IPS-18a (cell line): ENCODE results near the gene CAVIN2.

Experiments used
- H3K27ac ChIP-seq: one replicate; pipeline ENCODE4 v1.5.1; 2013; ENCODE audit warnings: low read length
- H3K27me3 ChIP-seq: one replicate; pipeline ENCODE4 v1.6.1; 2013; ENCODE audit warnings: mild to moderate bottlenecking, low read length; ENCODE audit not compliant: control insufficient read depth, insufficient read depth
- H3K36me3 ChIP-seq: one replicate; pipeline ENCODE4 v1.6.1; 2013; ENCODE audit warnings: low read depth, low read length; ENCODE audit not compliant: control insufficient read depth
- H3K4me1 ChIP-seq: one replicate; pipeline ENCODE4 v1.6.1; 2013; ENCODE audit warnings: low read depth, low read length; ENCODE audit not compliant: control insufficient read depth
- H3K4me3 ChIP-seq: one replicate; pipeline ENCODE4 v1.5.1; 2013; ENCODE audit warnings: low read length
- H3K9ac ChIP-seq: one replicate; pipeline ENCODE4 v1.6.1; 2013; ENCODE audit warnings: mild to moderate bottlenecking, low read length, moderate library complexity
- H3K9me3 ChIP-seq: one replicate; pipeline ENCODE4 v1.6.1; 2013; ENCODE audit warnings: low read depth, low read length; ENCODE audit not compliant: control insufficient read depth

Gene CAVIN2

GRCh38 chr2:191878548-191879279, 31.8 kb upstream of the CAVIN2 start:
- no peak overlapping the region for H3K9ac ChIP-seq
- H3K27ac ChIP-seq = no peak overlapping the region
- no peak overlapping the region for H3K4me3 ChIP-seq
- no peaks in the 10 kb centered on the region for H3K9me3 ChIP-seq
- H3K27me3 ChIP-seq = no peaks in the 10 kb centered on the region
- H3K36me3 ChIP-seq = no peaks in the 10 kb centered on the region
- H3K4me1 ChIP-seq = no peaks in the 10 kb centered on the region

GRCh38 chr2:191877875-191878274, 31.0 kb upstream of the CAVIN2 start:
- Histone ChIP-seq H3K4me3 (no peak overlapping the region), H3K9ac (no peak overlapping the region), H3K4me1 (no peaks in the 10 kb centered on the region), H3K27ac (no peak overlapping the region), H3K36me3 (no peaks in the 10 kb centered on the region), H3K9me3 (no peaks in the 10 kb centered on the region), H3K27me3 (no peaks in the 10 kb centered on the region)

- Histone ChIP-seq H3K9me3 (no peaks in the 10 kb centered on the region), H3K27me3 (no peaks in the 10 kb centered on the region), H3K36me3 (no peaks in the 10 kb centered on the region), H3K4me3 (no peak overlapping the region), H3K27ac (no peak overlapping the region), H3K9ac (no peak overlapping the region), H3K4me1 (no peaks in the 10 kb centered on the region)
Observed at GRCh38 chr2:191875859-191876258, 29.0 kb upstream of the CAVIN2 start.

- Histone ChIP-seq H3K27ac (no peak overlapping the region), H3K4me1 (peaks cover 7% of the 10 kb centered on the region), H3K9me3 (no peaks in the 10 kb centered on the region), H3K27me3 (no peaks in the 10 kb centered on the region), H3K36me3 (no peaks in the 10 kb centered on the region), H3K9ac (no peak overlapping the region), H3K4me3 (no peak overlapping the region)
Observed at GRCh38 chr2:191870744-191871143, 23.9 kb upstream of the CAVIN2 start.

- Histone ChIP-seq H3K9me3 (no peaks in the 10 kb centered on the region), H3K4me1 (peaks cover 7% of the 10 kb centered on the region), H3K4me3 (no peak overlapping the region), H3K27ac (no peak overlapping the region), H3K27me3 (no peaks in the 10 kb centered on the region), H3K9ac (no peak overlapping the region), H3K36me3 (no peaks in the 10 kb centered on the region)
Observed at GRCh38 chr2:191869781-191870180, 22.9 kb upstream of the CAVIN2 start.

GRCh38 chr2:191869178-191869577, 22.3 kb upstream of the CAVIN2 start:
- Histone ChIP-seq H3K36me3 (no peaks in the 10 kb centered on the region), H3K9ac (no peak overlapping the region), H3K4me1 (peaks cover 11% of the 10 kb centered on the region), H3K27me3 (no peaks in the 10 kb centered on the region), H3K27ac (no peak overlapping the region), H3K9me3 (no peaks in the 10 kb centered on the region), H3K4me3 (no peak overlapping the region)

GRCh38 chr2:191867507-191867847, 20.6 kb upstream of the CAVIN2 start:
- no peaks in the 10 kb centered on the region for H3K27me3 ChIP-seq
- H3K9ac ChIP-seq = no peak overlapping the region

GRCh38 chr2:191866675-191867506, 20.0 kb upstream of the CAVIN2 start:
- H3K27me3 ChIP-seq = no peaks in the 10 kb centered on the region
- no peaks in the 10 kb centered on the region for H3K36me3 ChIP-seq
- no peak overlapping the region for H3K4me3 ChIP-seq
- H3K4me1 ChIP-seq = peaks cover 11% of the 10 kb centered on the region
- H3K27ac ChIP-seq = no peak overlapping the region
- no peak overlapping the region for H3K9ac ChIP-seq
- H3K9me3 ChIP-seq = no peaks in the 10 kb centered on the region

More at GRCh38 chr2:191867507-191867847, 20.6 kb upstream of the CAVIN2 start:
- no peaks in the 10 kb centered on the region for H3K9me3 ChIP-seq
- H3K27ac ChIP-seq = no peak overlapping the region
- H3K36me3 ChIP-seq = no peaks in the 10 kb centered on the region
- peaks cover 11% of the 10 kb centered on the region for H3K4me1 ChIP-seq
- no peak overlapping the region for H3K4me3 ChIP-seq

- Histone ChIP-seq H3K27ac (no peak overlapping the region), H3K27me3 (no peaks in the 10 kb centered on the region), H3K4me1 (peaks cover 11% of the 10 kb centered on the region), H3K36me3 (no peaks in the 10 kb centered on the region), H3K4me3 (no peak overlapping the region), H3K9me3 (no peaks in the 10 kb centered on the region), H3K9ac (no peak overlapping the region)
Observed at GRCh38 chr2:191866195-191866594, 19.3 kb upstream of the CAVIN2 start.

GRCh38 chr2:191864628-191865374, 17.9 kb upstream of the CAVIN2 start:
- no peaks in the 10 kb centered on the region for H3K27me3 ChIP-seq
- no peak overlapping the region for H3K9ac ChIP-seq
- no peaks in the 10 kb centered on the region for H3K9me3 ChIP-seq
- no peak overlapping the region for H3K27ac ChIP-seq
- H3K4me1 ChIP-seq = peaks cover 16% of the 10 kb centered on the region
- H3K4me3 ChIP-seq = no peak overlapping the region
- no peaks in the 10 kb centered on the region for H3K36me3 ChIP-seq

GRCh38 chr2:191863988-191864387, 17.1 kb upstream of the CAVIN2 start:
- Histone ChIP-seq H3K36me3 (no peaks in the 10 kb centered on the region), H3K4me3 (no peak overlapping the region), H3K27me3 (no peaks in the 10 kb centered on the region), H3K4me1 (peaks cover 10% of the 10 kb centered on the region), H3K9me3 (no peaks in the 10 kb centered on the region), H3K9ac (no peak overlapping the region), H3K27ac (no peak overlapping the region)
